Measurements from ENCODE around the gene HOMER2.

The HOMER2 gene

GRCh38 chr15:82855286-82856100 is 97.0 kb downstream of the HOMER2 start:
- DNase-seq: no peak

- no peak for DNase-seq
These were observed 98.0 kb downstream of the HOMER2 start for GRCh38 chr15:82854554-82854953.

- no peak for DNase-seq
These were observed 99.5 kb downstream of the HOMER2 start for GRCh38 chr15:82852941-82853561.

- no peak for DNase-seq
These were observed 100.5 kb downstream of the HOMER2 start for GRCh38 chr15:82851981-82852511.

- no peak for DNase-seq
These were observed 101.1 kb downstream of the HOMER2 start for GRCh38 chr15:82851306-82851850.

GRCh38 chr15:82850731-82851130 is 101.8 kb downstream of the HOMER2 start:
- DNase-seq: peak; percentile 51

- DNase-seq: peak; percentile 73
These were observed 102.7 kb downstream of the HOMER2 start for GRCh38 chr15:82849556-82850512.

GRCh38 chr15:82848241-82848993 is 104.1 kb downstream of the HOMER2 start:
- no peak for DNase-seq

GRCh38 chr15:82847703-82848102 is 104.8 kb downstream of the HOMER2 start:
- DNase-seq: no peak

GRCh38 chr15:82846621-82847020 is 105.9 kb downstream of the HOMER2 start:
- no peak for DNase-seq

- DNase-seq: no peak
These were observed 106.8 kb downstream of the HOMER2 start for GRCh38 chr15:82845686-82846085.

- no peak for DNase-seq
These were observed 109.0 kb downstream of the HOMER2 start for GRCh38 chr15:82843566-82843965.

GRCh38 chr15:82840166-82840565 is 112.4 kb downstream of the HOMER2 start:
- no peak for DNase-seq

GRCh38 chr15:82839136-82839535 is 113.4 kb downstream of the HOMER2 start:
- no peak for DNase-seq

- no peak for DNase-seq
These were observed 114.3 kb downstream of the HOMER2 start for GRCh38 chr15:82838096-82838735.

GRCh38 chr15:82835391-82835917 is 117.1 kb downstream of the HOMER2 start:
- no peak for DNase-seq

- no peak for DNase-seq
These were observed 119.2 kb downstream of the HOMER2 start for GRCh38 chr15:82833362-82833682.

- DNase-seq: no peak
These were observed 119.7 kb downstream of the HOMER2 start for GRCh38 chr15:82832601-82833361.

- no peak for DNase-seq
These were observed 120.5 kb downstream of the HOMER2 start for GRCh38 chr15:82831894-82832600.
